CD14-positive monocyte (primary cell): ENCODE measurements around the gene RAB40C. TPM values are rescaled to one million over a fixed set of nuclear protein-coding genes. Genes with fewer than 3 reads are reported as not detected.

Experiments used
- DNase-seq, 3 donors: peaks; one replicate each; pipeline ENCODE4 v3.0.0-alpha.2; 2011 to 2022
- H2AFZ ChIP-seq: 2 replicates; pipeline ENCODE4 v1.6.0; 2012; ENCODE audit warnings: mild to moderate bottlenecking, low read depth, low read length, inconsistent platforms; ENCODE audit not compliant: insufficient read depth, poor library complexity, severe bottlenecking
- H3K27ac ChIP-seq, 2 donors: 1 replicate in 1 of 2; 2 replicates in 1 of 2; pipeline ENCODE4 v1.5.1; 2012 to 2013; ENCODE audit warnings: low read length in 2 of 2, control low read depth in 1 of 2, inconsistent platforms in 1 of 2, low read depth in 1 of 2, mild to moderate bottlenecking in 1 of 2
- H3K27me3 ChIP-seq, 2 donors: one replicate each; pipeline versions ENCODE4 v1.6.0 to v1.6.1; 2011 to 2013; ENCODE audit warnings: low read length in 2 of 2; ENCODE audit not compliant: control insufficient read depth in 2 of 2, insufficient read depth in 2 of 2
- H3K36me3 ChIP-seq, 2 donors: replicated peaks in 1 of 2; 1 replicate in 1 of 2; 2 replicates in 1 of 2; pipeline versions ENCODE4 v1.5.1 to v1.6.1; 2012 to 2013; ENCODE audit warnings: low read length in 2 of 2, control low read depth in 1 of 2, inconsistent platforms in 1 of 2, mild to moderate bottlenecking in 1 of 2; ENCODE audit not compliant: insufficient read depth in 2 of 2, control insufficient read depth in 1 of 2
- H3K4me1 ChIP-seq, 2 donors: 1 replicate in 1 of 2; 2 replicates in 1 of 2; pipeline versions ENCODE4 v1.5.1 to v1.6.1; 2012 to 2013; ENCODE audit warnings: low read length in 2 of 2, control low read depth in 1 of 2, inconsistent platforms in 1 of 2, mild to moderate bottlenecking in 1 of 2, moderate library complexity in 1 of 2; ENCODE audit not compliant: insufficient read depth in 2 of 2, control insufficient read depth in 1 of 2
- H3K4me2 ChIP-seq: replicated peaks from 2 replicates; pipeline ENCODE3; 2012; ENCODE audit warnings: low read length, moderate library complexity, mild to moderate bottlenecking; ENCODE audit not compliant: poor library complexity, severe bottlenecking; ENCODE audit errors: extremely low read depth
- H3K4me3 ChIP-seq, 3 experiments: fragments of 200-600 bp in 1 of 3; sonication (generic) in 1 of 3; replicated peaks in 1 of 3; 1 replicate in 2 of 3; 2 replicates in 1 of 3; pipeline ENCODE4 v1.5.1; 2011 to 2013; ENCODE audit warnings: low read length in 3 of 3, mild to moderate bottlenecking in 3 of 3, control low read depth in 2 of 3, low read depth in 2 of 3, inconsistent platforms in 1 of 3, moderate library complexity in 1 of 3
- H3K79me2 ChIP-seq: 2 replicates; pipeline ENCODE4 v1.6.0; 2012; ENCODE audit warnings: mild to moderate bottlenecking, control low read depth, inconsistent platforms, low read length, moderate library complexity; ENCODE audit not compliant: insufficient read depth
- H3K9ac ChIP-seq: 2 replicates; pipeline ENCODE4 v1.6.0; 2017; ENCODE audit warnings: low read length, mild to moderate bottlenecking; ENCODE audit not compliant: insufficient read depth, poor library complexity, severe bottlenecking
- H3K9me3 ChIP-seq, 2 donors: replicated peaks in 1 of 2; 1 replicate in 1 of 2; 2 replicates in 1 of 2; pipeline versions ENCODE4 v1.5.1 to v1.6.1; 2012 to 2013; ENCODE audit warnings: low read length in 2 of 2, control low read depth in 1 of 2; ENCODE audit not compliant: control insufficient read depth in 1 of 2, insufficient read depth in 1 of 2
- H4K20me1 ChIP-seq: 2 replicates; pipeline ENCODE4 v1.6.0; 2012; ENCODE audit warnings: mild to moderate bottlenecking, low read length, control low read depth, moderate library complexity; ENCODE audit not compliant: insufficient read depth
- H3K27ac Mint-ChIP-seq, 7 donors: one replicate each; pipeline ENCODE4 v1.8.0; 2020; ENCODE audit warnings: mild to moderate bottlenecking in 7 of 7, mixed read lengths in 7 of 7, moderate library complexity in 6 of 7, inconsistent platforms in 2 of 7
- H3K27me3 Mint-ChIP-seq, 3 donors: one replicate each; pipeline ENCODE4 v1.8.0; 2021 to 2022; ENCODE audit warnings: low read depth in 3 of 3, mild to moderate bottlenecking in 3 of 3, mixed read lengths in 3 of 3, moderate library complexity in 3 of 3, inconsistent platforms in 1 of 3
- H3K36me3 Mint-ChIP-seq, 2 donors: one replicate each; pipeline ENCODE4 v1.8.0; 2020; ENCODE audit warnings: mixed read lengths in 2 of 2, inconsistent platforms in 1 of 2, mild to moderate bottlenecking in 1 of 2
- H3K4me1 Mint-ChIP-seq: one replicate; pipeline ENCODE4 v1.8.0; 2020; ENCODE audit warnings: mild to moderate bottlenecking, mixed read lengths
- H3K4me3 Mint-ChIP-seq, 2 donors: one replicate each; pipeline ENCODE4 v1.8.0; 2020; ENCODE audit warnings: mild to moderate bottlenecking in 2 of 2, mixed read lengths in 2 of 2, moderate library complexity in 1 of 2
- H3K9me3 Mint-ChIP-seq, 7 donors: one replicate each; pipeline ENCODE4 v1.8.0; 2020 to 2022; ENCODE audit warnings: mixed read lengths in 7 of 7, mild to moderate bottlenecking in 6 of 7, moderate library complexity in 6 of 7, inconsistent platforms in 2 of 7
- CTCF ChIP-seq: fragments of 200-600 bp; IDR thresholded peaks from one replicate; pipeline ENCODE4 v1.8.0; 2022; ENCODE audit warnings: antibody characterized with exemption, mild to moderate bottlenecking
- WGBS: methylation state at CpG from one replicate; pipeline ENCODE4 v1.1.5; 2013; ENCODE audit warnings: missing lambda C conversion rate; ENCODE audit not compliant: insufficient coverage; 5-methylcytosine and 5-hydroxymethylcytosine counted together
- intact Hi-C, 2 donors: fragments of 100-400 bp; cut with micrococcal nuclease; formaldehyde crosslinking; loops; one replicate each; pipeline versions ENCODE4 v1.15.0 to v1.15.1; 2023
- polyA plus RNA-seq, 3 donors: library from polyadenylated mRNA; depleted of rRNA in 1 of 3; unstranded in 2 of 3; stranded (reverse) in 1 of 3; fragments of 300-500 nt in 2 of 3; fragments of >200 nt in 1 of 3; fragmentation: Illumina TruSeq in 2 of 3; gene quantifications; 1 replicate in 2 of 3; 2 replicates in 1 of 3; pipeline ENCODE4 v1.2.3, GENCODE V29; 2012 to 2021

RAB40C gene
- polyA plus RNA-seq, 3 donors, result 10.0 to 22.6 (median 10.9) TPM

- intact Hi-C loops, result loop anchor here (2.0 to 5.0 kb wide), 2 partner anchors 25 to 84 kb away; partner anchors contain the start of gene METTL26 (in 2 of the 2)
- Mint-ChIP-seq H3K27ac (peak overlapping the region in 1 of 7 donors; percentile 8), H3K36me3 (peaks cover 0 to 6% of the 10 kb centered on the region in 2 donors), H3K9me3 (no peaks in the 10 kb centered on the region), H3K27me3 (peaks cover 0 to 2% (median 2%) of the 10 kb centered on the region in 3 donors), H3K4me1 (peaks cover 10% of the 10 kb centered on the region), H3K4me3 (no peak overlapping the region)
- Histone ChIP-seq H3K9me3 (no peaks in the 10 kb centered on the region), H3K4me2 (peak overlapping the region; percentile 29), H3K4me3 (no peak overlapping the region), H2AFZ (peak overlapping the region; percentile 61), H3K27ac (no peak overlapping the region), H3K4me1 (peaks cover 11 to 16% of the 10 kb centered on the region in 2 donors), H3K9ac (no peak overlapping the region), H3K79me2 (no peaks in the 10 kb centered on the region), H4K20me1 (no peaks in the 10 kb centered on the region), H3K36me3 (no peaks in the 10 kb centered on the region), H3K27me3 (no peaks in the 10 kb centered on the region)
- peak; percentile 18 for TF ChIP-seq CTCF
- no peak for DNase-seq
- 58% methylated on average over 28 of the region's 35 CpGs for WGBS
Observed at GRCh38 chr16:661184-661821, 71.4 kb downstream of the RAB40C start.

- no peaks in the 10 kb centered on the region for H3K27me3 ChIP-seq
- no peak overlapping the region for H3K27ac ChIP-seq
- peaks cover 11 to 16% of the 10 kb centered on the region in 2 donors for H3K4me1 ChIP-seq
- H3K79me2 ChIP-seq, result no peaks in the 10 kb centered on the region
- peaks cover 0 to 2% (median 2%) of the 10 kb centered on the region in 3 donors for H3K27me3 Mint-ChIP-seq
- H3K4me1 Mint-ChIP-seq, result peaks cover 10% of the 10 kb centered on the region
- no peak for TF ChIP-seq CTCF
- H3K36me3 Mint-ChIP-seq, result peaks cover 0 to 6% of the 10 kb centered on the region in 2 donors
- no peak overlapping the region for H3K4me3 Mint-ChIP-seq
- WGBS, result 96% methylated on average over 17 of the region's 19 CpGs
- no peak overlapping the region for H3K9ac ChIP-seq
- H2AFZ ChIP-seq, result no peak overlapping the region
- H3K27ac Mint-ChIP-seq, result no peak overlapping the region
- no peaks in the 10 kb centered on the region for H3K9me3 ChIP-seq
- no peak for DNase-seq
- no peaks in the 10 kb centered on the region for H4K20me1 ChIP-seq
- H3K9me3 Mint-ChIP-seq, result no peaks in the 10 kb centered on the region
- no peaks in the 10 kb centered on the region for H3K36me3 ChIP-seq
- intact Hi-C loops, result loop anchor here in 1 of 2 donors (2.0 to 5.0 kb wide), 2 partner anchors 17 to 85 kb away; no protein-coding TSS in a partner anchor
- no peak overlapping the region for H3K4me3 ChIP-seq
- H3K4me2 ChIP-seq, result no peak overlapping the region
Observed at GRCh38 chr16:662095-662494, 72.2 kb downstream of the RAB40C start.
